AG04450 (cell line): ENCODE data around the gene SEC31B. TPM values are rescaled to one million over a fixed set of nuclear protein-coding genes. Genes with fewer than 3 reads are reported as not detected.

Experiments
- CTCF ChIA-PET: fragments of 300-600, 350-600 bp; formaldehyde crosslinking; extraction: SDS; loops from one replicate; lab custom pipeline; 2022; ENCODE audit warnings: antibody characterized with exemption, inconsistent platforms; lab: Charles Lee
- POLR2A ChIA-PET: fragments of 350-600 bp; formaldehyde crosslinking; extraction: SDS; loops from one replicate; lab custom pipeline; 2021; ENCODE audit warnings: antibody characterized with exemption, inconsistent platforms; lab: Yijun Ruan, JAX
- DNase-seq: peaks from one replicate; pipeline ENCODE4 v3.0.0-alpha.2; 2011; ENCODE audit warnings: low read depth, low spot score
- H3K27ac ChIP-seq: one replicate; pipeline ENCODE4 v1.5.1; 2012; ENCODE audit warnings: low read depth, low read length, control low read depth
- H3K27me3 ChIP-seq: one replicate; pipeline ENCODE4 v1.6.0; 2012; ENCODE audit warnings: low read length; ENCODE audit not compliant: control insufficient read depth, insufficient read depth
- H3K4me3 ChIP-seq: 2 replicates; pipeline ENCODE4 v1.5.1; 2011; ENCODE audit warnings: mild to moderate bottlenecking, low read depth, low read length, control low read depth
- H3K9me3 ChIP-seq: 2 replicates; pipeline ENCODE4 v1.5.1; 2012; ENCODE audit warnings: low read length; ENCODE audit not compliant: control insufficient read depth, insufficient read depth
- polyA plus RNA-seq: library from polyadenylated mRNA; depleted of rRNA; stranded (reverse); fragments of >200 nt; gene quantifications from 2 replicates; pipeline ENCODE4 v1.2.3, GENCODE V29; 2011
- TF ChIP-seq, protein P1 (sequence below): IDR thresholded peaks from 2 replicates; pipeline ENCODE4 v1.5.1; 2011; ENCODE audit warnings: low read depth, low read length, control low read depth, inconsistent platforms

Gene SEC31B
- polyA plus RNA-seq, 1 experiment: 4.8 TPM

DNA sequence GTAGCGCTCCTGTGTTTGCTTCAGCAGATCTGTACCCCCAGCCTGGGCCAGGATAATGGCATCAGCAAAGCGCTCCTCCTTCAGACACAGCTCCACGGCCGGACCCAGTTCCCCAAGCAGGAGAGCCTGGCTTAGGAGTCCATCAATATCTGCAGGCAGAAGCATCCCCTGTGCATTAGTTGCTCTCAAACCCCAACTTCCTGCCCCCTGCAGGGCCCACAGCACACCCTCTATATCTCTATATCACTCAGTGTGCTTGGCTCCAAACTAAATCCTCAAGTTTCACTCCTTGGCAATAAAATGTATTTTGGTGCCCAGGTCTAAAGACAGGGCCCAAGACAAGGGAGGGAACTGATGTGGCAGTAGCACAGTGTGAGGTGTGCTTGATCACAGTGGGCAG lies 21.6 kb downstream of the SEC31B start:
- POLR2A ChIA-PET: no interaction called here
- CTCF ChIA-PET: interaction anchor here (1.0 to 7.6 kb wide), 5 partner anchors 11 to 160 kb away, joined by 3 to 52 read pairs (median 11); no protein-coding TSS in a partner anchor
- H3K9me3 ChIP-seq: no peaks in the 10 kb centered on the region

GRCh38 chr10:100496567-100496966 lies 23.1 kb downstream of the SEC31B start:
- ChIA-PET CTCF (interaction anchor here (1.0 to 7.6 kb wide), 5 partner anchors 12 to 157 kb away, joined by 3 to 52 read pairs (median 6); partner anchors contain the start of gene HIF1AN), POLR2A (no interaction called here)
- no peaks in the 10 kb centered on the region for H3K27me3 ChIP-seq
- no peaks in the 10 kb centered on the region for H3K9me3 ChIP-seq
- H3K27ac ChIP-seq: no peak overlapping the region
- H3K4me3 ChIP-seq: no peak overlapping the region
- TF ChIP-seq, protein P1, sequence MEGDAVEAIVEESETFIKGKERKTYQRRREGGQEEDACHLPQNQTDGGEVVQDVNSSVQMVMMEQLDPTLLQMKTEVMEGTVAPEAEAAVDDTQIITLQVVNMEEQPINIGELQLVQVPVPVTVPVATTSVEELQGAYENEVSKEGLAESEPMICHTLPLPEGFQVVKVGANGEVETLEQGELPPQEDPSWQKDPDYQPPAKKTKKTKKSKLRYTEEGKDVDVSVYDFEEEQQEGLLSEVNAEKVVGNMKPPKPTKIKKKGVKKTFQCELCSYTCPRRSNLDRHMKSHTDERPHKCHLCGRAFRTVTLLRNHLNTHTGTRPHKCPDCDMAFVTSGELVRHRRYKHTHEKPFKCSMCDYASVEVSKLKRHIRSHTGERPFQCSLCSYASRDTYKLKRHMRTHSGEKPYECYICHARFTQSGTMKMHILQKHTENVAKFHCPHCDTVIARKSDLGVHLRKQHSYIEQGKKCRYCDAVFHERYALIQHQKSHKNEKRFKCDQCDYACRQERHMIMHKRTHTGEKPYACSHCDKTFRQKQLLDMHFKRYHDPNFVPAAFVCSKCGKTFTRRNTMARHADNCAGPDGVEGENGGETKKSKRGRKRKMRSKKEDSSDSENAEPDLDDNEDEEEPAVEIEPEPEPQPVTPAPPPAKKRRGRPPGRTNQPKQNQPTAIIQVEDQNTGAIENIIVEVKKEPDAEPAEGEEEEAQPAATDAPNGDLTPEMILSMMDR: no peak
- no peak for DNase-seq

More for the DNA sequence above, 21.6 kb downstream of the SEC31B start:
- TF ChIP-seq, protein P1: no peak
- DNase-seq: no peak
- Histone ChIP-seq H3K27ac (no peak overlapping the region), H3K4me3 (no peak overlapping the region), H3K27me3 (no peaks in the 10 kb centered on the region)

- Histone ChIP-seq H3K4me3 (no peak overlapping the region), H3K27me3 (peaks cover 6% of the 10 kb centered on the region), H3K9me3 (no peaks in the 10 kb centered on the region), H3K27ac (no peak overlapping the region)
- ChIA-PET POLR2A (no interaction called here), CTCF (interaction anchor here (1.7 kb wide), 1 partner anchor 8 kb away, joined by 6 read pairs; no protein-coding TSS in a partner anchor)
- no peak for DNase-seq
- TF ChIP-seq, protein P1: no peak
Measured at GRCh38 chr10:100490531-100490930, 29.1 kb downstream of the SEC31B start.

GRCh38 chr10:100489396-100489795 lies 30.3 kb downstream of the SEC31B start:
- DNase-seq: no peak
- no peak overlapping the region for H3K4me3 ChIP-seq
- CTCF ChIA-PET: no interaction called here
- TF ChIP-seq, protein P1: no peak
- H3K27me3 ChIP-seq: peaks cover 17% of the 10 kb centered on the region
- H3K27ac ChIP-seq: no peak overlapping the region
- POLR2A ChIA-PET: no interaction called here
- H3K9me3 ChIP-seq: no peaks in the 10 kb centered on the region

DNA sequence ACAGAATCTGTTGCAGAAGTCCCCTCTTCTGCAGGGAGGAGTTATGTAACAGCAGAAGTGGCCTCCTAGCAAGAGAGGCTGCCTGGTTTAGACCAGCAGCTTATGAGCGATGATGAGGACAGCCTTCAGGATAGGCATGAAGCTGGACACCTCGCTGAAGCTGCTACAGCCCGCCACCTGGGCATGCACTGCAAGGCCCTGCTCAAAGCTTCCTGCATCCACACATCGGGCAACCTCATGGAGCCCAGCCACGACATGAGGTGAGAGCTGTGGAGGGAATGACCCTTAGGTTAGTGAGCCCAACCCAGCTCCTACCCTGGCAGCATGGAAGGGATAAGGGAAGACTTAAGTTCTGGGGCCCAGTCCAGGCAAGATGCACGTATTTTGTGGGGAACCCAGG lies 32.1 kb downstream of the SEC31B start:
- Histone ChIP-seq H3K9me3 (no peaks in the 10 kb centered on the region), H3K4me3 (no peak overlapping the region), H3K27me3 (peaks cover 34% of the 10 kb centered on the region), H3K27ac (no peak overlapping the region)
- no peak for DNase-seq
- POLR2A ChIA-PET: no interaction called here
- TF ChIP-seq, protein P1: no peak
- CTCF ChIA-PET: no interaction called here
